ENCODE results near the gene SKP1. TPM values are rescaled to one million over a fixed set of nuclear protein-coding genes. Genes with fewer than 3 reads are reported as not detected.

Gene SKP1
- total RNA-seq, 1 experiment from 2014 or later, result 245 TPM

- TF ChIP-seq, protein P1, sequence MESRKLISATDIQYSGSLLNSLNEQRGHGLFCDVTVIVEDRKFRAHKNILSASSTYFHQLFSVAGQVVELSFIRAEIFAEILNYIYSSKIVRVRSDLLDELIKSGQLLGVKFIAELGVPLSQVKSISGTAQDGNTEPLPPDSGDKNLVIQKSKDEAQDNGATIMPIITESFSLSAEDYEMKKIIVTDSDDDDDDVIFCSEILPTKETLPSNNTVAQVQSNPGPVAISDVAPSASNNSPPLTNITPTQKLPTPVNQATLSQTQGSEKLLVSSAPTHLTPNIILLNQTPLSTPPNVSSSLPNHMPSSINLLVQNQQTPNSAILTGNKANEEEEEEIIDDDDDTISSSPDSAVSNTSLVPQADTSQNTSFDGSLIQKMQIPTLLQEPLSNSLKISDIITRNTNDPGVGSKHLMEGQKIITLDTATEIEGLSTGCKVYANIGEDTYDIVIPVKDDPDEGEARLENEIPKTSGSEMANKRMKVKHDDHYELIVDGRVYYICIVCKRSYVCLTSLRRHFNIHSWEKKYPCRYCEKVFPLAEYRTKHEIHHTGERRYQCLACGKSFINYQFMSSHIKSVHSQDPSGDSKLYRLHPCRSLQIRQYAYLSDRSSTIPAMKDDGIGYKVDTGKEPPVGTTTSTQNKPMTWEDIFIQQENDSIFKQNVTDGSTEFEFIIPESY (IDR thresholded peaks at IDR 0.05; ENCODE audit: extremely low read depth, insufficient replicate concordance, low read length), result no peak
- TF ChIP-seq SP1 (IDR thresholded peaks at IDR 0.05; ENCODE audit: low read depth) (no peak), ZNF274 (IDR thresholded peaks at IDR 0.05; ENCODE audit: low read depth, low read length) (no peak)
Observed at GRCh38 chr5:134113363-134113889, 63.3 kb downstream of the SKP1 start (continued).

DNA sequence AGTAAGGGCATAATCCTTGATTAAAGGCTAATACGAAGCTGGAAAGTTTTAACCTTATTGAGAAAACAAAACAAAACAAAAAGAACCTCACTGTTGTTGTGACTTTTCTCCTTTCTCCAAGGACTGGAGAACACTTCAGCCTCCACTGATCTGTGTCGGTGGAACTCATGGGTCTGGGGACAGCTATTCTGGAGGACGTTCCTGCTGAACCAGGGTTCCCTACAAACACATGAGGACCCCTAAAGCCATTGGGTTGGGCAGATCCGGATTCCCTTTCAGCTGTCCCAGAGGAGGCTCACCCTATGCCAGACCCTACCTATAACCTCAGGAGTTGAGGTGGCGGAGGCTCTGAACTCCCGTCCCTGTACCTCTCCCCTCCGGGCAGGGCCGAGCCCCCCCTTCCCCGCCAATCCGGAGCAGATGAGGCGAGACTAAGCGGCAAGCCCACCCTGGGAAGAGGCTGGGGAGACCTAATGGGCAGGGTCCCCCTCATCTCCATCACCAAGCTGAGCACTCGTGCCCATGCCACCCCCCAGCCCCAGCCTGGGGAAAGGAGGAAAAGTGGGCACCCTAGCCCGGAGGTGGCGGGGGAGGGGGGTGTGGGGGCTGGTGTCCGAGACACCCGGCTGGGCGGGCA lies 63.9 kb downstream of the SKP1 start:
- no peak overlapping the region for H3K27ac ChIP-seq (ENCODE audit: low read depth, low read length)
- H2AFZ ChIP-seq (ENCODE audit: low read depth, low read length, poor library complexity, severe bottlenecking), result no peak overlapping the region
- no peak overlapping the region for H3K9ac ChIP-seq (ENCODE audit: low read length)
- no peak for DNase-seq (ENCODE audit: low read depth, low spot score)
- BruUV-seq (replicated peaks), result no TSS peak
- POLR2A ChIA-PET, result no interaction called here
- ATAC-seq, result no peak
- TF ChIP-seq POLR2AphosphoS5 (IDR thresholded peaks at IDR 0.05; ENCODE audit: low read depth, low read length), result no peak
- TF ChIP-seq YY1 (IDR thresholded peaks at IDR 0.05; ENCODE audit: extremely low read depth, insufficient replicate concordance, low read depth, low read length), result no peak
- TF ChIP-seq, protein P2, sequence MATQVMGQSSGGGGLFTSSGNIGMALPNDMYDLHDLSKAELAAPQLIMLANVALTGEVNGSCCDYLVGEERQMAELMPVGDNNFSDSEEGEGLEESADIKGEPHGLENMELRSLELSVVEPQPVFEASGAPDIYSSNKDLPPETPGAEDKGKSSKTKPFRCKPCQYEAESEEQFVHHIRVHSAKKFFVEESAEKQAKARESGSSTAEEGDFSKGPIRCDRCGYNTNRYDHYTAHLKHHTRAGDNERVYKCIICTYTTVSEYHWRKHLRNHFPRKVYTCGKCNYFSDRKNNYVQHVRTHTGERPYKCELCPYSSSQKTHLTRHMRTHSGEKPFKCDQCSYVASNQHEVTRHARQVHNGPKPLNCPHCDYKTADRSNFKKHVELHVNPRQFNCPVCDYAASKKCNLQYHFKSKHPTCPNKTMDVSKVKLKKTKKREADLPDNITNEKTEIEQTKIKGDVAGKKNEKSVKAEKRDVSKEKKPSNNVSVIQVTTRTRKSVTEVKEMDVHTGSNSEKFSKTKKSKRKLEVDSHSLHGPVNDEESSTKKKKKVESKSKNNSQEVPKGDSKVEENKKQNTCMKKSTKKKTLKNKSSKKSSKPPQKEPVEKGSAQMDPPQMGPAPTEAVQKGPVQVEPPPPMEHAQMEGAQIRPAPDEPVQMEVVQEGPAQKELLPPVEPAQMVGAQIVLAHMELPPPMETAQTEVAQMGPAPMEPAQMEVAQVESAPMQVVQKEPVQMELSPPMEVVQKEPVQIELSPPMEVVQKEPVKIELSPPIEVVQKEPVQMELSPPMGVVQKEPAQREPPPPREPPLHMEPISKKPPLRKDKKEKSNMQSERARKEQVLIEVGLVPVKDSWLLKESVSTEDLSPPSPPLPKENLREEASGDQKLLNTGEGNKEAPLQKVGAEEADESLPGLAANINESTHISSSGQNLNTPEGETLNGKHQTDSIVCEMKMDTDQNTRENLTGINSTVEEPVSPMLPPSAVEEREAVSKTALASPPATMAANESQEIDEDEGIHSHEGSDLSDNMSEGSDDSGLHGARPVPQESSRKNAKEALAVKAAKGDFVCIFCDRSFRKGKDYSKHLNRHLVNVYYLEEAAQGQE (IDR thresholded peaks at IDR 0.05; ENCODE audit: low read depth), result no peak
- TF ChIP-seq EGR1 (IDR thresholded peaks at IDR 0.05; ENCODE audit: low read depth), result no peak
- no peak for TF ChIP-seq SRF (IDR thresholded peaks at IDR 0.05; ENCODE audit: low read depth)
- TF ChIP-seq JUND (IDR thresholded peaks at IDR 0.05), result no peak
- H3K36me3 ChIP-seq (ENCODE audit: control insufficient read depth in 1 of 2, insufficient read depth in 2 of 2, low read length in 2 of 2), result 0 out of 4 replicates have a peak, but pooled peaks cover 0 to 8% of the 10 kb centered on the region in 2 experiments
- H3K9me2 ChIP-seq (ENCODE audit: insufficient read depth), result no peaks in the 10 kb centered on the region
- H3K27me3 ChIP-seq (ENCODE audit: insufficient read depth, low read length), result no peaks in the 10 kb centered on the region
- no peaks in the 10 kb centered on the region for H3K9me3 ChIP-seq (ENCODE audit: control insufficient read depth in 1 of 2, insufficient read depth in 1 of 2, low read depth in 1 of 2, low read length in 2 of 2)
- CTCF ChIA-PET, result no interaction called here
- peak overlapping the region; percentile 45; the same call in 1 of the 2 replicates for H3K4me2 ChIP-seq (ENCODE audit: low read length)
- RAD21 ChIA-PET (ENCODE audit: low non-redundant PET in 1 of 2, low total read pairs in 2 of 2, uncharacterized antibody in 2 of 2, unreplicated experiment in 2 of 2), result no interaction called here
- no peaks in the 10 kb centered on the region for H4K20me1 ChIP-seq (ENCODE audit: insufficient read depth)
- no peaks in the 10 kb centered on the region for H3K79me2 ChIP-seq (ENCODE audit: insufficient read depth, low read length)
- H3K4me1 ChIP-seq (ENCODE audit: control insufficient read depth in 1 of 2, insufficient read depth in 2 of 2, low read length in 2 of 2), result peaks cover 4 to 28% of the 10 kb centered on the region in 2 experiments; a peak in 3 of 4 replicates
- no peak overlapping the region for H3K4me3 ChIP-seq (replicated peaks in 1 of 2; ENCODE audit: low read depth in 1 of 2, low read length in 2 of 2)
- intact Hi-C loops (cut with micrococcal nuclease), result no loop called here
